Endothelial cell of umbilical vein (primary cell): ENCODE measurements around the gene CMSS1. TPM values are rescaled to one million over a fixed set of nuclear protein-coding genes. Genes with fewer than 3 reads are reported as not detected.

Experiments used
- BruUV-seq: library from RNA; stranded (reverse); fragments of 400-500 nt; replicated peaks from 2 replicates; lab custom pipeline; 2021; lab: Mats Ljungman, UMichigan
- CTCF ChIA-PET: fragments of 300-600, 350-600 bp; sonication (Branson Sonifier 250); formaldehyde crosslinking; loops from one replicate; lab custom pipeline; 2021; ENCODE audit warnings: antibody characterized with exemption, inconsistent platforms; lab: Charles Lee
- POLR2A ChIA-PET: fragments of 300-600, 350-600 bp; sonication (Branson Sonifier 250); formaldehyde crosslinking; loops from one replicate; lab custom pipeline; 2021; ENCODE audit warnings: antibody characterized with exemption, inconsistent platforms; lab: Charles Lee
- DNase-seq: peaks from one replicate; pipeline ENCODE4 v3.0.0-alpha.2; 2011; ENCODE audit warnings: low read depth, low spot score
- FAIRE-seq: peaks from 2 replicates; lab custom pipeline; 2011; peaks lifted over from hg19 to GRCh38; lab: Jason Lieb, UNC
- H2AFZ ChIP-seq: 2 replicates; pipeline ENCODE4 v1.6.0; 2012; ENCODE audit warnings: low read depth, low read length, control low read depth, inconsistent platforms
- H3K27ac ChIP-seq: 2 replicates; pipeline ENCODE4 v1.5.1; 2011; ENCODE audit warnings: low read depth, mild to moderate bottlenecking, control low read depth, low read length, moderate library complexity; ENCODE audit not compliant: insufficient read depth
- H3K27me3 ChIP-seq, 2 experiments: 2 replicates each; pipeline versions ENCODE4 v1.6.0 to v1.6.1; 2011; ENCODE audit warnings: low read length in 2 of 2, mixed read lengths in 1 of 2; ENCODE audit not compliant: control insufficient read depth in 2 of 2, insufficient read depth in 2 of 2
- H3K36me3 ChIP-seq, 2 experiments: 2 replicates in 1 of 2; 3 replicates in 1 of 2; pipeline ENCODE4 v1.5.1; 2011; ENCODE audit warnings: low read length in 2 of 2, mild to moderate bottlenecking in 1 of 2, moderate library complexity in 1 of 2; ENCODE audit not compliant: control insufficient read depth in 2 of 2, insufficient read depth in 2 of 2; ENCODE audit errors: extremely low read depth in 1 of 2
- H3K4me1 ChIP-seq: 3 replicates; pipeline ENCODE4 v1.5.1; 2011; ENCODE audit warnings: mild to moderate bottlenecking, low read length; ENCODE audit not compliant: control insufficient read depth, insufficient read depth; ENCODE audit errors: extremely low read depth
- H3K4me2 ChIP-seq: 2 replicates; pipeline ENCODE4 v1.6.1; 2011; ENCODE audit warnings: low read length, control low read depth, mixed read lengths; ENCODE audit not compliant: insufficient read depth
- H3K4me3 ChIP-seq, 3 experiments: fragments of 200-600 bp in 1 of 3; sonication (generic), shearing (Covaris generic) in 1 of 3; replicated peaks in 1 of 3; 2 replicates each; pipeline ENCODE4 v1.5.1; 2011 to 2016; ENCODE audit warnings: control low read depth in 3 of 3, low read length in 3 of 3, mild to moderate bottlenecking in 2 of 3, inconsistent platforms in 1 of 3, low read depth in 1 of 3, moderate library complexity in 1 of 3; ENCODE audit not compliant: insufficient read depth in 1 of 3
- H3K79me2 ChIP-seq: 2 replicates; pipeline ENCODE4 v1.6.0; 2012; ENCODE audit warnings: low read length, inconsistent platforms; ENCODE audit not compliant: control insufficient read depth, insufficient read depth
- H3K9ac ChIP-seq: replicated peaks from 2 replicates; pipeline ENCODE3; 2011; ENCODE audit warnings: low read length, control low read depth; ENCODE audit not compliant: insufficient read depth; ENCODE audit errors: extremely low read depth
- H3K9me1 ChIP-seq: replicated peaks from 3 replicates; pipeline ENCODE4 v1.6.0; 2011; ENCODE audit warnings: mild to moderate bottlenecking, low read length; ENCODE audit not compliant: control insufficient read depth, insufficient read depth; ENCODE audit errors: extremely low read depth
- H3K9me3 ChIP-seq: replicated peaks from 2 replicates; pipeline ENCODE4 v1.5.1; 2012; ENCODE audit warnings: low read length, inconsistent platforms; ENCODE audit not compliant: control insufficient read depth, insufficient read depth
- H4K20me1 ChIP-seq: replicated peaks from 2 replicates; pipeline ENCODE3; 2011; ENCODE audit warnings: mild to moderate bottlenecking, low read length; ENCODE audit not compliant: control insufficient read depth, insufficient read depth; ENCODE audit errors: extremely low read depth
- EZH2 ChIP-seq: IDR thresholded peaks from 2 replicates; pipeline ENCODE4 v1.6.1; 2012; ENCODE audit warnings: borderline replicate concordance, low read depth, mild to moderate bottlenecking, moderate library complexity, low read length, inconsistent platforms; ENCODE audit not compliant: severe bottlenecking
- FOS ChIP-seq: IDR thresholded peaks from 2 replicates; pipeline ENCODE4 v1.6.1; 2011; ENCODE audit warnings: mild to moderate bottlenecking, low read length, moderate library complexity, borderline replicate concordance; ENCODE audit not compliant: insufficient read depth
- GATA2 ChIP-seq: IDR thresholded peaks from 2 replicates; pipeline ENCODE4 v1.7.0; 2011; ENCODE audit warnings: low read depth, mild to moderate bottlenecking, moderate library complexity, mixed read lengths, low read length; ENCODE audit not compliant: insufficient read length, insufficient read depth
- JUN ChIP-seq: IDR thresholded peaks from 2 replicates; pipeline ENCODE4 v1.6.1; 2011; ENCODE audit warnings: borderline replicate concordance, low read depth; ENCODE audit not compliant: insufficient read length, insufficient read depth
- MYC ChIP-seq: IDR thresholded peaks from one replicate; pipeline ENCODE4 v1.6.1; 2011; ENCODE audit warnings: mild to moderate bottlenecking, low read depth, low read length
- POLR2A ChIP-seq: IDR thresholded peaks from 2 replicates; pipeline ENCODE4 v1.6.1; 2012; ENCODE audit warnings: low read depth, mild to moderate bottlenecking, control low read depth, low read length
- POLR2AphosphoS5 ChIP-seq: IDR thresholded peaks from 2 replicates; pipeline ENCODE4 v1.6.1; 2012; ENCODE audit warnings: low read depth, mild to moderate bottlenecking, control low read depth, low read length, moderate library complexity; ENCODE audit not compliant: insufficient read depth
- dilution Hi-C: fragments of 300-500 bp; cut with MboI; formaldehyde crosslinking; loops from one replicate; pipeline ENCODE4 v1.15.0; 2019; ENCODE audit warnings: low sequenced_read_pairs; ENCODE audit not compliant: extremely low pct_ligation_motif_present
- intact Hi-C: fragments of 100-400 bp; cut with micrococcal nuclease; formaldehyde crosslinking; loops from one replicate; pipeline ENCODE4 v1.10.0; 2022
- polyA plus RNA-seq, 4 experiments: library from polyadenylated mRNA; depleted of rRNA in 3 of 4; stranded (reverse) in 3 of 4; unstranded in 1 of 4; fragments of >200 nt; gene quantifications; 2 replicates each; pipeline versions ENCODE4 v1.2.1 to v1.2.3, GENCODE V29; 2011 to 2012; ENCODE audit warnings: missing spikeins in 1 of 4
- total RNA-seq: library from RNA; stranded (reverse); gene quantifications from 2 replicates; pipeline ENCODE4 v1.2.3, GENCODE V29; 2021
- TF ChIP-seq, protein P1 (sequence below), 2 donors: IDR thresholded peaks; 1 replicate in 1 of 2; 2 replicates in 1 of 2; pipeline ENCODE4 v1.5.1; 2011; ENCODE audit warnings: low read length in 2 of 2, mild to moderate bottlenecking in 2 of 2, moderate library complexity in 2 of 2, control low read depth in 1 of 2, inconsistent platforms in 1 of 2, low read depth in 1 of 2; ENCODE audit not compliant: insufficient read depth in 1 of 2; ENCODE audit errors: extremely low read depth in 1 of 2
- TF ChIP-seq, protein P2 (sequence below): IDR thresholded peaks from 2 replicates; pipeline ENCODE4 v1.6.1; 2011; ENCODE audit not compliant: insufficient read depth, insufficient read length

The CMSS1 gene
- total and polyA plus RNA-seq, 2 donors (not counting 3 experiments of a cell fraction or from before 2014, with no cell fraction given) = 9.7 to 60.6 TPM

DNA sequence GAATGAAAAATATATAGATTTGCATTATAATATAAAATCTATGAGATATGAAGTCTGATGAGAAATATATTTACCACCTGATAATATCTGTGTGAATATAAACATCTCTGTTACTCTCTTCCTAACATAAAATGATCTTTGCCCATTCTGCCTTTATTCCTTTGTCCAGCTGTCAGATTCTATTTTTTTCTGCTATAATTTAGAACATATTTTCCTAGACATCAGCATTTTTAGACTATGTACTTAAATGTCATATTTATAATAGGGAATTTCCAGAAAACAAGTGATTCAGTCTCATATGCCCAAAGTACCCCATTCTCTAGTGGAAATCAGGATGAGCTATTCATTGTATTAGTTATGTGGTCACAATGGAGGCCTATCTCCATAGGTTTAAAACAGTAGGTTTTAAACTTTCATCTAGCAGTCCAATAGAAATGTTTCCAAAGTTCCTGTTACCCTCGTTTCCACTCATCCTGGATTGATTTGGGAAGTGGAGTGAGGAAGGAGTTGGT, 213.3 kb downstream of the CMSS1 start:
- H3K27me3 ChIP-seq = no peaks in the 10 kb centered on the region
- no peak overlapping the region for H3K4me2 ChIP-seq
- H3K9me1 ChIP-seq = no peaks in the 10 kb centered on the region
- ChIA-PET CTCF (interaction anchor here (2.8 to 3.1 kb wide), 2 partner anchors 12 to 188 kb away, joined by 12 to 13 read pairs; no protein-coding TSS in a partner anchor), POLR2A (no interaction called here)
- dilution Hi-C loops = no loop called here
- H3K36me3 ChIP-seq = no peaks in the 10 kb centered on the region
- intact Hi-C loops = no loop called here
- H3K9ac ChIP-seq = no peak overlapping the region
- H3K79me2 ChIP-seq = no peaks in the 10 kb centered on the region
- no TSS peak for BruUV-seq
- peaks cover 8% of the 10 kb centered on the region for H3K4me1 ChIP-seq
- H3K4me3 ChIP-seq = no peak overlapping the region
- no peaks in the 10 kb centered on the region for H3K9me3 ChIP-seq
- H2AFZ ChIP-seq = no peak overlapping the region
- H3K27ac ChIP-seq = no peak overlapping the region
- TF ChIP-seq JUN = no peak
- TF ChIP-seq, protein P1, sequence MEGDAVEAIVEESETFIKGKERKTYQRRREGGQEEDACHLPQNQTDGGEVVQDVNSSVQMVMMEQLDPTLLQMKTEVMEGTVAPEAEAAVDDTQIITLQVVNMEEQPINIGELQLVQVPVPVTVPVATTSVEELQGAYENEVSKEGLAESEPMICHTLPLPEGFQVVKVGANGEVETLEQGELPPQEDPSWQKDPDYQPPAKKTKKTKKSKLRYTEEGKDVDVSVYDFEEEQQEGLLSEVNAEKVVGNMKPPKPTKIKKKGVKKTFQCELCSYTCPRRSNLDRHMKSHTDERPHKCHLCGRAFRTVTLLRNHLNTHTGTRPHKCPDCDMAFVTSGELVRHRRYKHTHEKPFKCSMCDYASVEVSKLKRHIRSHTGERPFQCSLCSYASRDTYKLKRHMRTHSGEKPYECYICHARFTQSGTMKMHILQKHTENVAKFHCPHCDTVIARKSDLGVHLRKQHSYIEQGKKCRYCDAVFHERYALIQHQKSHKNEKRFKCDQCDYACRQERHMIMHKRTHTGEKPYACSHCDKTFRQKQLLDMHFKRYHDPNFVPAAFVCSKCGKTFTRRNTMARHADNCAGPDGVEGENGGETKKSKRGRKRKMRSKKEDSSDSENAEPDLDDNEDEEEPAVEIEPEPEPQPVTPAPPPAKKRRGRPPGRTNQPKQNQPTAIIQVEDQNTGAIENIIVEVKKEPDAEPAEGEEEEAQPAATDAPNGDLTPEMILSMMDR (IDR thresholded peaks at IDR 0.05; ENCODE audit: extremely low read depth in 1 of 2, insufficient read depth in 1 of 2, low read depth in 1 of 2, low read length in 2 of 2) = no peak
- DNase-seq (no peak), FAIRE-seq (no peak)
- H4K20me1 ChIP-seq = no peaks in the 10 kb centered on the region

DNA sequence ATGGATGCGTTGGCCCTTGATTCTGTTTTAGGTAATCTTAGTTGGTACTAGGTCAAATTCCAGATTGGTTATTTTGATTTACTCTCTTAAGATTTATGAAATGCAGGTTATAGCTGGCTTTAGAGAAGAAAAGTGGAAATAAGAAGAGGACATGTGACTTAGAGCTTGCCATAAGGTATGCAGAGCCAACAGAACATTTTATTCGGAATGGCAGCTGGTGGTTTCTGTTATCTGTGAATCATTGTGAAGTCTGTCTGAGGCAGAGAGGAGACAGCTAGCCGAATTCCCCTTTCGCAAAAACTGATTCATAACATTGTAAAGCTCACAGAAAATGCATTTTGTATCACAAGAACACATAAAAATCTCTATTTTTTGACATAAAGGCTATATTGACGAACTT, 214.6 kb downstream of the CMSS1 start:
- Histone ChIP-seq H3K79me2 (no peaks in the 10 kb centered on the region), H3K4me1 (peaks cover 3% of the 10 kb centered on the region), H3K27ac (no peak overlapping the region), H3K9me1 (no peaks in the 10 kb centered on the region), H4K20me1 (no peaks in the 10 kb centered on the region), H3K9me3 (no peaks in the 10 kb centered on the region), H3K4me2 (no peak overlapping the region), H3K4me3 (no peak overlapping the region), H3K27me3 (no peaks in the 10 kb centered on the region), H3K9ac (no peak overlapping the region), H3K36me3 (no peaks in the 10 kb centered on the region), H2AFZ (no peak overlapping the region)
- DNase-seq (no peak), FAIRE-seq (no peak)
- BruUV-seq = no TSS peak
- ChIA-PET CTCF (interaction anchor here (1.3 to 3.1 kb wide), 3 partner anchors 9 to 222 kb away, joined by 4 to 13 read pairs (median 5); no protein-coding TSS in a partner anchor), POLR2A (no interaction called here)
- intact Hi-C loops (no loop called here), dilution Hi-C loops (no loop called here)
- TF ChIP-seq, protein P1 (IDR thresholded peaks at IDR 0.05; ENCODE audit: extremely low read depth in 1 of 2, insufficient read depth in 1 of 2, low read depth in 1 of 2, low read length in 2 of 2) = no peak
- no peak for TF ChIP-seq FOS
- TF ChIP-seq EZH2 = no peak
- TF ChIP-seq MYC = no peak
- TF ChIP-seq GATA2 = no peak
- TF ChIP-seq JUN = no peak
- TF ChIP-seq POLR2A = no peak
- TF ChIP-seq POLR2AphosphoS5 = no peak
- TF ChIP-seq, protein P2, sequence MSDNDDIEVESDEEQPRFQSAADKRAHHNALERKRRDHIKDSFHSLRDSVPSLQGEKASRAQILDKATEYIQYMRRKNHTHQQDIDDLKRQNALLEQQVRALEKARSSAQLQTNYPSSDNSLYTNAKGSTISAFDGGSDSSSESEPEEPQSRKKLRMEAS = no peak
